ENCODE measurements around the gene MAPK11.

MAPK11 gene

DNA sequence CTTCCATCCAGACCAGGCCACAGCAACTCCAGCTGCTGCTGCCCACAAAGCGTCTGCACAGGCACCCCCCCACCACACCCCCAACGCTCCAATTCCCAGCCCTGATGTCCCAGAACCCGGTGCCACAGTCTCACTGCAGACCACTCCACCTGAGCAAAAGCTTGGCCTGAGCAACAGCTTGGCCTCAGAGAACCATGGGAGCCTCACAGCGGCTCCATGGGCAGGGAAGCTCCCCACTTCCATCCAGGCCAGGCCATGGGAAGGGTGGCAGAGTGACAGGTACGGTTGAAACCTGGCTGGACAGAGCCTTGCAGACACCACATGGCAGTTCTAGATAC is 24.1 kb upstream of the MAPK11 start:
- DNase-seq (ENCODE audit: low read depth, low spot score): peak; percentile 28

DNA sequence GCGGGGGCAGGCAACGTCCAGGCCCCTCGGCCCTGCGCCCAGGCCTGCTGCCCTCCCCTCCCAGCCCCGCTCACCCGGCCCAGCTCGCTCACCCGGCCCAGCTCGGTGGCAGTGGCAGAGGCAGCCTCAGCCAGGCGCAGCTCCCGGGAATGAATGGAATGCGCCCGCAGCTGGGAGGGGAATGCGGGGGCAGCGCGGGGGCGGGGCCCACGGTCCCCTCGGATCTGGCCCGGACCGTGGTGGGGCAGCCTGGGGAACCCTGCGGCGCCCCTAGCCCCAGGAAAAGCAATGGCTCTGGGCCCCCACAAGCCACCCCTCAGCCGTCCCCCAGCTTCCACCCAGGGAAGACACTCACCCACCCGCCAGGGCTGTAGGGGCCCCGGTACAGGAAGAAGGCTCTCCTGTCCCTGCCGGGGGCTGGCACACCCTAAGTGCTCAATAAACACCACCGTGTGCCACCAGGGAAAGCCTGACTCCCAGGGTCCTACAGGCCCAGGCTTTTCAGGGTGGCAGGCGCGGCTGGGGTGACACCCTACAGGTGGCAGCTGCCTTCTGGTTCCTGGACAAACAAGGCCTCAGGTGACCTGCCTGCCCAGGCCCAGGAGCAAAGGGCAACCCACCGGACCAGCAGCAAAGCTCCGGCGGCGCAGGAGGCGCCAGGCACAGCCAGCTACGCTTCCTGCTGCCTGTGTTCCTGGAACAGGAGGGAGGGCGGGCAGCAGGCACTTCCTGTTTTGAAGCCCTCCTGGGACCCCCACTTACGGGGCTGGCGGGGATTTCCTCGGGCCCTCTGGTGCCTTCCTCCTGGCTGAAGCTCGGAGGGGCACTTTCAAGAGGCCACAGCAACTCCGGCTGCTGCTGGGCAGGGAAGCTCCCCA is 23.5 kb upstream of the MAPK11 start:
- DNase-seq (ENCODE audit: low read depth, low spot score): peak; percentile 96

DNA sequence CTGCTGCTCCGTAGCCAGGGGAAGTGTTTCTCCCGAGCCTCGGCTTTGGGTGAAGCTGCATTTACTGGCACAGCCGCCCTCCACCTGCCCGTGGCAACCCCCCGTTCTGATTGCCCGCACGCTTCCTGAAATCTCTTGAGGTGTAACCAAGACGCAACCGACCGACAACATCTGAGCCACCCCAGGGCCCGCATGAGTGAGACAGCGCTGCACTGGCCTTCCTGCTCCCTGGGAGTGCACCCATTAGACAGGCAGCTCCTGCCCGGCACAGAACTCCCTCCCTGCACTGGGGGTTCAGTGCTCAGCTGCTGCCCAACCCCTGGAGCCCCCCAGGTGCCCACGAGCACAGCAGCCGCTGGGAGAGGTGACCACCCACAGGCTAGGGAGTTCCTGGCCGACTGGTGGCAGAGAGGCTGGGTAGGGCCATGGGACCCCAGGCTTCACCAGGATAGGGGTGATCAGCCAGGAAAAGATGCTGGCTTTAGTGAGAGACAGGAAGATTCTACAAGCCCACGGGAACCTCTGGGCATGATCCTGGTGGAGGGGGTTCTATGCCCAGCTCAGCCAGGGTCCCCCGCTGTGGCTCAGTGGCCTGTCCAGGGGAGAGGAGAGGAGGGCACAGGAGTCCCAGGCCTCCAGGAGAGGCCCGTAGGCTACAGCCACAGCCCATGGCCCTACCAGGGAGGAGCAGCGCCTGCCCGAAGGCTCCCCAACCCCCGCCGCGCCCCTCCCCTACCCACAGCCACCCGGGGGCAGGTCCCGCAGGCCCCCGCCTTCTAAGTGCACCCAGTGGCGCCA is 22.7 kb upstream of the MAPK11 start:
- peak; percentile 30 for DNase-seq (ENCODE audit: low read depth, low spot score)

DNA sequence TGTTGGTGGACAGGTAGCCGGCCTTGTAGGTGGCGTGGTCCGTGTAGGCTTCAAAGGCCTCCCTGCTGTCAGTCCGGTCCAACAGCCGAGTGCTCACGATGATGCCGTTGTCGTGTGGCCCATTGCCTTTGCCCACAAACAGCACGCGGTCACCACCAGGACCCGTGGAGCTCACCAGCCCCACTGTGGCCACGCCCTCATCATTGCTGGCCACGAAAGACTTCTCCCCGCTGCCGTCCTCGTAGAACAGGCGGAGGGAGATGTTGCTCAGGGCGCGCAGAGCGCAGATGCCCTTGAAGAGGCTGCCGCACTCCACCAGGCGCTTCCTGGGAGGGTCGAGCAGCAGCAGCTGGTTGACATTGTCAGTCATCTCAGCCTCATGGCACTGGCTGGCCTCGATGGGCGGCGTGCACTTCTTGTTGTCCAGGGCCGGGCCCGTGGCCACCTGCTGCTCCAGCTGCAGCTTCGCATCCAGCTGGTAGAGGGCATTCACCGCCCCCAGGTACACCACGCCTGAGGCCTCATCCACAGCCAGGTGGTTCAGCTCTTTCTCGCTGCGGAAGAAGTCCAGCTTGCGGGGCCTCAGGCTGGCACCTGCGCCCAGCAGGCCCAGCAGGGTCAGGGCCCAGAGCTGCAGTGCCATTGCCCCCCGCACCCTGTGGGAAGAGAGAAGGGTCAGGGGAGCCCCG is 19.9 kb upstream of the MAPK11 start:
- DNase-seq (ENCODE audit: low read depth, low spot score): no peak

DNA sequence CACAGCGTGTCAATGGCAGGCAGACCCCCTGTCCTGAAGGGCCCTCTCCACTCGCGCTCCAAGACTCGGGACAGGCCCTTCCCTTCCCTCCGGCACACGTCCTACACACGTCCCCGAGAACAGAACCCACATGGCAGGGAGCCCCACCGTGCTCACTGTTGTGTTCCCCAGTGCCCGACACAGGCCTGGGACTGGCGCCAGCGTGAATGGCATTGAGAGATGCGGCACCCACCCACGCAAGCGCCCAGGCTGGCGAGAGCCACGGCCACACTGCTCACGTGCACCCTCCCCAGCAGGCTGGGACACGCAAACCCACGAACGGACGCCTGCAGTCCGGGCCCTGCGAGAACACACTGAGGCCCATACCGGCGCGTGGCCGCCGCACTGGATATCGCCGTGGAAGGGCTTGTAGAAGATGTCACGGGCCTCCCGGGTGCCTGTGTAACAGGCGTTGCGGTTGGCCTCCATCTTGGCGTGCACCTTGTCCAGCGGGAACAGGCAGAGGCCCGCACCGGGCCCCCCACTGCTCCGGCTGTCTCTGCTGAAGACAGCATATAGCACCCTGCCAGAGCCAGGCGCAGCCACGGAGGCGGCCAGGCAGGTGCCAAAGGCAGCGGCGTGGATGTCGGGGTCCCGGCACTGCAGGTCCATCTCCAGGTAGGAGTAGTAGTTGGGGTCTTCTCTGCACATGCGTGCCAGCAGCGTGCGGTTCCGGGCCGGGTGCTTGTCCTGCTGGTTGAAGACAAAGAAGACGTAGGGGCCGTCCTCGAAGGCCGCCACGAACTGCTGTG is 19.2 kb upstream of the MAPK11 start:
- no peak for DNase-seq (ENCODE audit: low read depth, low spot score)

DNA sequence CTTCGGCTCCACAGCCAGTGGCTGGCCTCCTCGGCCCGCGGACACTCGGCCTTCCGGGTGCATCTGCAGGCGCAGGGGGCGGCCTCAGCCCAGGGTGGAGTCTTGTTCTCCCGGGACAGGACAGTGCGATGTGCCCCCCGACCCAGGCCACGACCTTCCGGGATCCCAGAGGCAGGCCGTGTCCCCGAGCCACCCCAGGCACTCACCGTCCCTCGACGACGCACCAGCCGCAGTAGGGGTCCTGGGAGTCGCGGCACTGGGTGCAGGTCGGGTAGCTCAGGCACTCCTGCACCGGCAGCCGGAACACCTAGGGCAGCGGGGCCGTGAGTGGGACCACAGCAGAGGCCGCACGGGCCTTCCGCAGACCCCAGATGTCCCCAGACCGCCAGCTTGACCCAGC is 17.6 kb upstream of the MAPK11 start:
- no peak for DNase-seq (ENCODE audit: low read depth, low spot score)

DNA sequence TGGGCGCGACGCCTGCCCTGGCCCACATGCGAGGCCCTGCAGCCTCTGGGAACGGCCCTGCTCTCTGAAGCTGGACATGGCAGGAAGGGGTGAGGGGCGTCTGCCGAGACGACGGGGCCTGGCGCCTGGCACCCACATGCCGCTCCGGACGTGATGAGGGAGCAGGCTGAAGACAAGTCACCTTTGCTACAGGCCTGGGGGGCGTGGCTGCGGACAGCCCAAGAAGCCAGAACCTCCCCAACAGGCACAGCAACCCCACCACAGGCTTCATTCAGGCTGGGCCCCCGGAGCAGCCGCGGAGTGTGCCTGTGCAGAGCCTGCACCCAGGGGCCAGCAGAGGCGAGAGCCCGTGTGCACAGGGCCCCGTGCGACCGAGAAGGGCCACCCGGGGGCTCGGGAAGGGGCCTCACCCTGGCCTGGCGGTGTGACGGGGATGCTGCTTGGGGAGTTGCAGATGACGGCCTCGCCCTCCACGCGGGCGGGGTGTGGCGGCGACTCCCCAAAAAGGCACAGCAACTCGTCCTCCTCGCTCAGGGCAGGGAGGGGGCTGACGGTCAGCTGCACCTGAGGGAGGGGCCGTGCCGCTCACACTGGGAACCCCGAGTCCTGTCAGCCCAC is 16.6 kb upstream of the MAPK11 start:
- no peak for DNase-seq (ENCODE audit: low read depth, low spot score)

DNA sequence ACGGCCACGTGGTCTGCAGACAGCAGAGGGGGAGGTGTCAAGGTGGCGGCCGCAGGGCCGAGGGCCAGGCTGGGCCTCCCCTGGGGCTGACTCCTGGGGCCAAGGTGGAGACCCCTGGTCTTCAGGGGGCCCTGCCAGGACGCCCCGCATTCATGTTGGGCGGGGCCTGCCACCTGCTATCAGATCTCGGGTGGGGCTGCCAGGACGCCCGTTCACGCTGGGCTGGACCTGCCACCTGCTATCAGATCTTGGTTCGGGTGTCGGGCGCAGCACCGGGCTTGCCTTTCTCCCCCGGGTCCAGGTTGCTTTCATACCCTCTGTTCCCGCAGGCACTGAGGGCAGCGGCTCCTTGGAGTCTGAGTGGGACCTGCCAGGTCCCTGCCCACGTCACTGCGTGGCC is 16.1 kb upstream of the MAPK11 start:
- no peak for DNase-seq (ENCODE audit: low read depth, low spot score)

DNA sequence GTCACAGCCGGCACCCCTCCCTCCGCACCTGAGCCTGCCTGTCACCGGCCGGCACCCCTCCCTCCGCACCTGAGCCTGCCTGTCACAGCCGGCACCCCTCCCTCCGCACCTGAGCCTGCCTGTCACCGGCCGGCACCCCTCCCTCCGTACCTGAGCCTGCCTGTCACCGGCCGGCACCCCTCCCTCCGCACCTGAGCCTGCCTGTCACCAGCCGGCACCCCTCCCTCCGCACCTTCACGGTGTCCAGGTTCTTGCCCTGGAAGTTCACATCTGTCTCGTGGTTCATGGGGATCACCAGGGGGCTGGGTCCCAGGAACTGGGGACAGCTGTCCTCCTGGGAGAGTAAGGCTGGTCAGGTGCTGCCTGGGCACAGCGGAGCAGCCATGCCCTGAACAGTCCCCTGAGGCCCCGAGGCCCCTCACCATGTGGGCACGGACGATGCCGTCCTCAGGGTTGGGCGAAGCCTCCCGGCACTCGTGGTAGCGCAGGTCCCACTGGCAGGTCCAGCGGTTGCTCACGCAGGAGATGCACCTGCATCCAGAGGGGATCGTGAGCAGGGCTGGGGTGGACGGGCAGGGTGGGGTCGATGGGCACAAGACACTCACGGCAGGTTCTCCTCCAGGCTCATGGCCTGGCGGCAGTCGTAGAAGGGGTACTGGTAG is 15.5 kb upstream of the MAPK11 start:
- DNase-seq (ENCODE audit: low read depth, low spot score): no peak

DNA sequence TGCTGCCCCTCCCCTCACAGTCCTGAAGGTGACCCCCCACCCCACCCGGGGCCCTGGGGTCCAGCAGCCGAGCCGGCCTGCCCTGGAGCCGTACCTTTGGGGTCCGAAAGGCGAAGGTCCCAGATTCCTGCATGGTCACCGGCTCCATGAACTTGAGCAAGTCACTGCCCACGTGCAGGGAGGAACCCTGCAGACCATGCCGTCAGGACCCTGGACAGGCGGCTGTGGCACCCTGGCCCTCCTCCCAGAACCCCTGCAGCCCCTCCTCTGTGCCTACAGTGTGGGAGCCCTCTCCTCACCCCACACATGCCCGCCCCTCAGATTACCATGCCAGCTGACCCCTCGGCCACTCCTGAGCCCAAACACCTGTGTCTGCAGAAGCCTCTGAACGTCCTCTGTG is 14.3 kb upstream of the MAPK11 start:
- DNase-seq (ENCODE audit: low read depth, low spot score): no peak

DNA sequence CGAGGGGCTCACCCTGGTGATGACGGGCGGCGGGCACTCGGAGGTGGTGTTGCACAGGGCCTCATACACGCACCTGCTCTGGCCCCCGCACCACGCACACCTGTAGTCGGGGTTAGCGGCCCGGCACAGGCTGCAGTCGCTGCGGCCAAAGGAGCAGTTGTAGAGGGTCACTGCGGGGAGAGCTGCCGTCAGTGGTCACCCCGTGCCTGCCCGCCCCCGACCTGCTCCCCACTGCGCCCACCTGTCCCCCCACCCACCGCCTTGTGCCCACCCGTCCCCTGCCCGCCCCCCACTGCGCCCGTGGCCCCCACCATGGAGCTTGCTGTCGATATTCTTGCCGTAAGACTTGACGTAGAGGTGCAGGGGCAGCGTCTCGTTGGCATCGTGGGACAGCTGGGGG is 13.6 kb upstream of the MAPK11 start:
- no peak for DNase-seq (ENCODE audit: low read depth, low spot score)

DNA sequence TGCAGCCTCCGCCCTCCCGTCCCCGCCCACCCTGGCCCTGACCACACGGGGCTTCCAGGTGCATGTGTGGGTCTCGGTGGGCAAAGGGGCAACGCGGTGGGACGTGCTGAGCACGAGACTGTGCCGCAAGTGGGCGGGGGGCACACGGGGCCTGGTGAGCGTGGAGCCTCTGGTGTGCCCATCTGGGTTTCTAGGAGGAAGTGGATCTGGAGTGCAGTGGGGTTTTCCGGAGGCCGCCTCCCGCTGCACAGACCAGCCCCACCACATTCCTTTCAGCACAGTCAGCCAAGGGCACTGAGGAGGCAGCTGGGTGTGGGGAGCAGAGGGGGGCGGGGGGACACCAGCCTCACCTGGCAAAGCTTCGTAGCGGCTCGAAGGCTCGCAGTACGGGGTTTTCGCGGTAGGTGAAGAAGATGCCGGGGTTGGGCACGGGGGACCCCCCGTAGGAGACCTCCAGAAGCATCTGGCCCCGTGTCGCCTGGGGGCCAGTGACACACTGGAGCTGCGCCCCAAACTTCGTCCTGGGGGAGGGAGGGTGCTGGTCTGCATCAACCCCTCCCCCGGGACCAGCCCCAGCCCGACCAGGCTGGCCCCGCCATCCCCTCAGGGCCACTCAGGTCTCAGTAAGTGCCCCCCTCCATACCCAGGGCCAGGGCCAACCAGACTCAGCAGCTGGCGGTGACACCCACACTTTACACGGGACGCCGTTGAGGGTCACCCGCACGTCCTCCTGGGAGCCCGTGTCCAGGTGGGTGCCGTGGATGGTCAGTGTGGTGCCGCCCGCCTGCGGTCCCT is 12.4 kb upstream of the MAPK11 start:
- DNase-seq (ENCODE audit: low read depth, low spot score): peak; percentile 83

DNA sequence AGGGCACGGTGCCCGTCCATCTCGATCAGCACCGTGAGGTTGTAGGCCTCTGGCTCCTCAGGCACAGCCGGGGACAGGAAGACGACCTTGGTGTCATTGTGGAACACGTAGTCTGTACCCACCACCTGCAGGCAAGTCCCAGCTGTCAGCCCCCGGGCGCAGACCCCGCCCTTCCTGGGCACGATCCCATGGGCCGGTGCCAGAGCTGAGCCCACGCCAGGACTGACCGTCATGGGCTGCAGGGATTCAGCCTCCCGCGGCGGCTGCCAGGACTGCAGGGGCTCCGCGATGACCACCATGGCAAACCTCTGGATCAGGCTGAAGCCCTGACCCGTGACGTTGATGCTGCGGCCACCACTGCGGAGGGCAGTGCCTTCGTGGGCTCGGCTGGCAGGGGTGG is 11.8 kb upstream of the MAPK11 start:
- no peak for DNase-seq (ENCODE audit: low read depth, low spot score)

DNA sequence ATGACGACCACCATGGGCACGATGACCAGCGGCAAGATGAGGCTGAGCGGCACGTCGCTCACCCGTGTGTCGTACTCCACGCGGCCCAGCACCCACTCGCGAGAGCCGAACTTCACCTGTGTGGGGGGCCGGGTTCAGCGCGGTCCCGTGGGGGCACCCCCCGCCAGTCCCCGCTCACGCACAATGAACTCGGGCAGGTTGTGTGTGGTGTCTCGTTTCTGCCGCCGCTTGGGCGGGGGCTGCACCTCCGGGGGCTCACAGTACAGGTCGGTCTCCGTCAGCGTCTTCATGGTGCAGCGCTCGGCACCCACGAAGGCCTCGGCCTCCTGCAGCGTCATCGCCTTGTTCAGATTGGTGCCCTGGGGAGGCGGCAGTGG is 11.2 kb upstream of the MAPK11 start:
- DNase-seq (ENCODE audit: low read depth, low spot score): no peak

DNA sequence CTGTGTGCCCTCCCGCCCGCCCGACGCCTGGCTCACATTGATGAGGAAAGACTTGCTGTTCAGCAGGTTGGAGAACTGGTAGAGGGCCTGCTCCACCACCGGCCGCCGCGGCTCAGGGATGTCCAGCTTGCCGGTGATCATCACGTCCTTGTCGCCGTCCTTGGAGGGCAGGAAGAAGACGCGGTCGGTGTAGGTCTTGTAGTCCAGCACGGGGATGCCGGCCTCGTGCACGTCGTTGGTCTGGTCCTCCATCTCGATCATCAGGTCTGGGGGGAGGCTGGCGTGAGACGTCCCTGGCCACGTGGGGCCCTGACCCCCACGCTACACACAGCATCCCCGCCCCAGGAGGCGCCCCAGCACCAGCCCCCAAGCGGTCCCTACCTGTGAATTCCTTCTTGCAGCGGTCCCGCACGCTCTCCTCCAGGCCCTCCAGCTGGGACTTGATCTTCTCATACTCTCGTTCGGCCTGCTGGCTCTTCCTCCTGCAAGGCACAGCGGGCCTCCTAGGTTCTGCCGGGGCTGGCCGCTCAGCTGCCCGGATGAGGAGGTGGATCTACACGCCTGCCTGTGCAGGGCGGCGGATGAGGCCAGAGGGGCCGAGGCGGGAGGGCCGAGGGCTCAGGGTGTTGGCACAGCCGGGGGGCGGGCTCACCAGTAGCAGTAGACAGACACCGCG is 10.7 kb upstream of the MAPK11 start:
- DNase-seq (ENCODE audit: low read depth, low spot score): no peak

DNA sequence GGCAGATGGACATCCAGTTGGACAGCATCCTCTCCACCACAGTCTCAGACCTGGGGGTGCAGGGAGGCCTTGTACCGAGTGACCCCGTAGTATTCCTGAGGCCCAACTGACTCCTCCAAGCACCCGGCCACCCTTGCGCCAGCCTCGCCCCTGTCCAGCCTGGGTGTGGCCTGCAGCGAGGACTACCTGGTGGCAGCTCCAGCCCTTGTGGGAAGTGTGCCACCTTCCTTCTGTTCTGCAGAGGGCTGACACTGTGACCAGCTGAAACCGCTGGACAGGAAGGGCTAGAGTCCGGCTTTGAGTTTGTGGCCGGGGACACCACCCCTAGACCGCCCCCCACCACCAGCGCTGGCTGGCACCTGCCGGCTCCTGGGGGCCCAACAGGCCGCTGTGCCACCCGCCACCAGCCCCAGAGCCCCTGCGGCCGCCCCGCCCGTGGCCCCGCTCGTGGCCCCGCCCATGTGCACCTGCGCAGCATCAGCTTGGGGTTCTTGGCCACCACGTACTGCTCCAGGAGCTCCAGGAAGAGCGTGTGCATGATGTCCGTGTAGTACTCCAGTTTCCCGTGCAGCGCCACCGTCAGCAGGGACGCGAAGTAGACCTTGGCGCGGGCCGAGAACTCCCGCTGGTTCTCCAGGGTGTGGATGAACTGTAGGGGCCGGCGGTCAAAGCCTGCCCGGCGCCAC is 10.0 kb upstream of the MAPK11 start:
- DNase-seq (ENCODE audit: low read depth, low spot score): no peak

DNA sequence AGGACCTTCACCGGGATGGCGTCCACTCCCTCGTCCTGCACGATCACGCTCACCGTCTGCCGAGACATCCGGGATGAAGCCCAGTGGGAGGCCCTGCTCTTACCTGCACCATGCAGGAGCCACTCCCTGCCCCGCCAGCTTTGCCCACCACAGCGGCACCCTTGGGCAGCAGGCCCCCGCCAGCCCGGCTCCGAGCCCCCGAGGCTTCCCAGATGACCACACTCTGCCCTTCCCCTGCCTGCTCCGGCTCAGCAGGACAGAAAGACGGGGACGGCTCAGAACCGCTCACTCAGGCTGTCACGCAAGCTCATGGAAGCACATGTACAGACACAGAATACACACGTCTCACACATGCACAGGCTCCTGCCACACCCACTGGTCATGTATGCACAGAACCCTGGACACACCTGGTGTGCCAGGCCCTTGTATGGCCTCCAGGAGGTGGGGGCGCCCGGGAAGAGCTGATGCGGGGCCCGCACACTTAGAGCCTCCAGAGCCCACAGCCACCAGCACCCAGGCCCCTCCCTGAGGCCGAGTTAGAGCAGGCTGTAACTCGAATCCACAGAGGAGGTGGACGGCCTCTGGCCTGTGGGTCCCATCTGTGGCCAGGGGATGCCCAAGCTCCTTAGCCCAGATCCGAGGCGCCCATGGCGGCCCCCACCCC is 8.9 kb upstream of the MAPK11 start:
- no peak for DNase-seq (ENCODE audit: low read depth, low spot score)

DNA sequence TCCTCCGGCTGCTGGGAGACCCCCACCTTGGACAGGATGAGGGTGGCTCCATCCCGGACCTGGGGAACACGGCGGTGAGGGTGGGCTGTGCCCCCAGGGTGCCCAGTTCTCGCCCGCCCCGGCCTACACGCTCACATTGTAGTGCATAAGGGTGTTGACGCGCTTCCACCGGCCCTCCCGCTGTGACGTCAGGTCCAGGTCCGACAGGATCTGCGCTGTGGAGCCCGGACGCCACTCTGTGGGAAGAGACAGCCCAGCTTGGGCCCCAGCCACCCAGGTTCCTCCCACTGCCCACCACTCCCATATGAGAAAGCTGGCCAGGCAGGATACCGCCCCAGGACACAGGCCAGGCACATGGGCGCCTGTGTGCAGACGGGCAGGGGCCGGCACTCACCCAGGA is 8.3 kb upstream of the MAPK11 start:
- DNase-seq (ENCODE audit: low read depth, low spot score): no peak

Measured in astrocyte of the hippocampus (primary cell).